Neural crest cell (in vitro differentiated cells): ENCODE results near the gene PLVAP. TPM values are rescaled to one million over a fixed set of nuclear protein-coding genes. Genes with fewer than 3 reads are reported as not detected.

Experiments used
- DNase-seq: peaks from one replicate; pipeline ENCODE4 v3.0.0; 2021; ENCODE audit warnings: low read depth, mixed read lengths, low spot score
- H3K27ac Mint-ChIP-seq: one replicate; pipeline ENCODE4 v1.8.0; 2021; ENCODE audit warnings: mild to moderate bottlenecking, mixed read lengths; ENCODE audit not compliant: unreplicated experiment
- H3K27me3 Mint-ChIP-seq: 2 replicates; pipeline ENCODE4 v1.8.0; 2021; ENCODE audit warnings: low read depth, mild to moderate bottlenecking, mixed read lengths
- H3K36me3 Mint-ChIP-seq: 2 replicates; pipeline ENCODE4 v1.8.0; 2021; ENCODE audit warnings: low read depth, mild to moderate bottlenecking, mixed read lengths
- H3K4me1 Mint-ChIP-seq: 2 replicates; pipeline ENCODE4 v1.8.0; 2021; ENCODE audit warnings: mixed read lengths
- H3K4me3 Mint-ChIP-seq: one replicate; pipeline ENCODE4 v1.8.0; 2021; ENCODE audit warnings: mild to moderate bottlenecking, mixed read lengths
- H3K9me3 Mint-ChIP-seq: 2 replicates; pipeline ENCODE4 v1.8.0; 2021; ENCODE audit warnings: mixed read lengths
- total RNA-seq: library from RNA; stranded (reverse); gene quantifications from 2 replicates; pipeline ENCODE4 v1.2.1, GENCODE V29; 2021
- TF ChIP-seq, protein P1 (sequence below): fragments of 200-600 bp; sonication (generic); conservative IDR thresholded peaks from 2 replicates; pipeline ENCODE4 v1.5.0; 2021; ENCODE audit warnings: antibody characterized with exemption, mild to moderate bottlenecking

Gene PLVAP
- total RNA-seq, 1 donor from 2014 or later: 1.8 TPM

GRCh38 chr19:17351815-17352435, 25.2 kb downstream of the PLVAP start:
- DNase-seq: no peak
- H3K9me3 Mint-ChIP-seq: no peaks in the 10 kb centered on the region

GRCh38 chr19:17348700-17349099, 28.4 kb downstream of the PLVAP start:
- Mint-ChIP-seq H3K4me1 (peaks cover 23% of the 10 kb centered on the region), H3K36me3 (no peaks in the 10 kb centered on the region), H3K27ac (peak overlapping the region; percentile 91), H3K4me3 (peak overlapping the region; percentile 68), H3K27me3 (no peaks in the 10 kb centered on the region), H3K9me3 (no peaks in the 10 kb centered on the region)
- TF ChIP-seq, protein P1, sequence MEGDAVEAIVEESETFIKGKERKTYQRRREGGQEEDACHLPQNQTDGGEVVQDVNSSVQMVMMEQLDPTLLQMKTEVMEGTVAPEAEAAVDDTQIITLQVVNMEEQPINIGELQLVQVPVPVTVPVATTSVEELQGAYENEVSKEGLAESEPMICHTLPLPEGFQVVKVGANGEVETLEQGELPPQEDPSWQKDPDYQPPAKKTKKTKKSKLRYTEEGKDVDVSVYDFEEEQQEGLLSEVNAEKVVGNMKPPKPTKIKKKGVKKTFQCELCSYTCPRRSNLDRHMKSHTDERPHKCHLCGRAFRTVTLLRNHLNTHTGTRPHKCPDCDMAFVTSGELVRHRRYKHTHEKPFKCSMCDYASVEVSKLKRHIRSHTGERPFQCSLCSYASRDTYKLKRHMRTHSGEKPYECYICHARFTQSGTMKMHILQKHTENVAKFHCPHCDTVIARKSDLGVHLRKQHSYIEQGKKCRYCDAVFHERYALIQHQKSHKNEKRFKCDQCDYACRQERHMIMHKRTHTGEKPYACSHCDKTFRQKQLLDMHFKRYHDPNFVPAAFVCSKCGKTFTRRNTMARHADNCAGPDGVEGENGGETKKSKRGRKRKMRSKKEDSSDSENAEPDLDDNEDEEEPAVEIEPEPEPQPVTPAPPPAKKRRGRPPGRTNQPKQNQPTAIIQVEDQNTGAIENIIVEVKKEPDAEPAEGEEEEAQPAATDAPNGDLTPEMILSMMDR: no peak
- DNase-seq: no peak

More at GRCh38 chr19:17351815-17352435, 25.2 kb downstream of the PLVAP start:
- no peaks in the 10 kb centered on the region for H3K36me3 Mint-ChIP-seq
- TF ChIP-seq, protein P1: no peak
- H3K27ac Mint-ChIP-seq: peak overlapping the region; percentile 51
- H3K4me1 Mint-ChIP-seq: peaks cover 18% of the 10 kb centered on the region
- no peak overlapping the region for H3K4me3 Mint-ChIP-seq
- no peaks in the 10 kb centered on the region for H3K27me3 Mint-ChIP-seq

GRCh38 chr19:17347877-17348276, 29.3 kb downstream of the PLVAP start:
- H3K27ac Mint-ChIP-seq: peak overlapping the region; percentile 52
- no peaks in the 10 kb centered on the region for H3K27me3 Mint-ChIP-seq
- H3K9me3 Mint-ChIP-seq: no peaks in the 10 kb centered on the region
- no peak overlapping the region for H3K4me3 Mint-ChIP-seq
- H3K4me1 Mint-ChIP-seq: peaks cover 23% of the 10 kb centered on the region
- TF ChIP-seq, protein P1: no peak
- no peaks in the 10 kb centered on the region for H3K36me3 Mint-ChIP-seq
- DNase-seq: no peak

- Mint-ChIP-seq H3K36me3 (no peaks in the 10 kb centered on the region), H3K27ac (no peak overlapping the region), H3K9me3 (no peaks in the 10 kb centered on the region), H3K4me3 (no peak overlapping the region), H3K27me3 (no peaks in the 10 kb centered on the region), H3K4me1 (peaks cover 20% of the 10 kb centered on the region)
- TF ChIP-seq, protein P1: no peak
- DNase-seq: no peak
These were observed 29.8 kb downstream of the PLVAP start for GRCh38 chr19:17347361-17347760.

DNA sequence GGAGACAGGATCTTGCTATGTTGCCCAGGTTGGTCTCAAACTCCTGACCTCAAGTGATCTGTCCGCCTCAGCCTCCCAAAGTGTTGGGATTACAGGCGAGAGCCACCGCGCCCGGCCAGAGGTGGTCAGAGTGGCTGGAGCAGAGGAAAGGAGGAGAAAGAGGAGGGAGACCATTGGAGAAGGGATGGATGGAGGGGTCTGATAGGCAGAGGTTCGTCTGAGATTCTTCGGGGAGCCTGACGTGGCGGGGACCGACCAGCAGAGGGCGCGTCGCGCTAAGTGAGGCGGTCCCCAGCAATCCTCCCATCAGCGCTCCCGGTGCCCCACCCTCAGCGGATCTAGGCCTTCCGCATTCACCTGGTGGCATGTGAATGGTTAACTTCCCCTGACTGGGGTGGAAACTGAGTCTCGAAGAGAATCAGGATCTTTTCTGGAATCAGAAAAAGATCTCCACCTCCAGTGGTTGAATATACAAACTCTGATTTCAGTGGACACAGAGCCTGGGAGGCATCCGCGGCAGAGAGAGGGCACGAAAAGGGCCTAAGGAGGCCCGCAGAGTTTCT, 31.0 kb downstream of the PLVAP start:
- Mint-ChIP-seq H3K9me3 (no peaks in the 10 kb centered on the region), H3K27me3 (no peaks in the 10 kb centered on the region), H3K4me3 (peak overlapping the region; percentile 69), H3K36me3 (no peaks in the 10 kb centered on the region), H3K27ac (no peak overlapping the region), H3K4me1 (peaks cover 20% of the 10 kb centered on the region)
- TF ChIP-seq, protein P1: peak; percentile 97
- DNase-seq: peak; percentile 90
